NT2/D1 (cell line): Measurements from ENCODE around the gene DNAJC6.
A peak's percentile ranks its signal among the peaks of the same experiment; 100 is the strongest.

Experiments used
- DNase-seq: peaks from one replicate; pipeline ENCODE4 v3.0.0-alpha.2; 2011; ENCODE audit warnings: low read depth, low spot score
- H3K27me3 ChIP-seq: 2 replicates; pipeline ENCODE4 v1.6.0; 2011; ENCODE audit warnings: mild to moderate bottlenecking; ENCODE audit not compliant: insufficient read length, insufficient read depth
- H3K36me3 ChIP-seq: 2 replicates; pipeline ENCODE4 v1.6.1; 2011; ENCODE audit warnings: mild to moderate bottlenecking, low read length, mixed read lengths; ENCODE audit not compliant: insufficient read depth, insufficient read length
- H3K4me1 ChIP-seq: 2 replicates; pipeline ENCODE4 v1.5.1; 2011; ENCODE audit not compliant: insufficient read depth, insufficient read length
- H3K4me3 ChIP-seq: 2 replicates; pipeline ENCODE4 v1.5.1; 2011; ENCODE audit warnings: low read depth; ENCODE audit not compliant: insufficient read length
- H3K9ac ChIP-seq: 2 replicates; pipeline ENCODE4 v1.6.0; 2011; ENCODE audit warnings: low read depth; ENCODE audit not compliant: insufficient read length
- H3K9me3 ChIP-seq: 2 replicates; pipeline ENCODE4 v1.5.1; 2011; ENCODE audit warnings: mild to moderate bottlenecking, low read length; ENCODE audit not compliant: insufficient read depth
- SUZ12 ChIP-seq: IDR thresholded peaks from 2 replicates; pipeline ENCODE4 v1.6.1; 2011; ENCODE audit not compliant: insufficient read length, insufficient read depth; ENCODE audit errors: extremely low read depth
- YY1 ChIP-seq: IDR thresholded peaks from 2 replicates; pipeline ENCODE4 v1.6.1; 2011; ENCODE audit not compliant: insufficient read length, insufficient read depth
- ZNF274 ChIP-seq: IDR thresholded peaks from 2 replicates; pipeline ENCODE4 v1.6.1; 2011; ENCODE audit warnings: mild to moderate bottlenecking, low read depth, low read length

The DNAJC6 gene

GRCh38 chr1:65432918-65433317 is 123.6 kb downstream of the DNAJC6 start:
- no peak overlapping the region for H3K4me3 ChIP-seq
- H3K36me3 ChIP-seq: peaks cover 71% of the 10 kb centered on the region

GRCh38 chr1:65434255-65434654 is 124.9 kb downstream of the DNAJC6 start:
- H3K36me3 ChIP-seq: peaks cover 58% of the 10 kb centered on the region
- no peaks in the 10 kb centered on the region for H3K4me1 ChIP-seq
- no peak overlapping the region for H3K4me3 ChIP-seq
- DNase-seq: no peak
- no peaks in the 10 kb centered on the region for H3K9me3 ChIP-seq
- H3K27me3 ChIP-seq: no peaks in the 10 kb centered on the region
- TF ChIP-seq SUZ12: no peak
- TF ChIP-seq ZNF274: no peak
- TF ChIP-seq YY1: no peak
- H3K9ac ChIP-seq: no peak overlapping the region

More at GRCh38 chr1:65432918-65433317, 123.6 kb downstream of the DNAJC6 start:
- H3K9me3 ChIP-seq: no peaks in the 10 kb centered on the region
- H3K9ac ChIP-seq: no peak overlapping the region
- H3K4me1 ChIP-seq: no peaks in the 10 kb centered on the region
- TF ChIP-seq YY1: no peak
- TF ChIP-seq ZNF274: no peak
- TF ChIP-seq SUZ12: no peak
- DNase-seq: peak; percentile 52
- H3K27me3 ChIP-seq: no peaks in the 10 kb centered on the region

DNA sequence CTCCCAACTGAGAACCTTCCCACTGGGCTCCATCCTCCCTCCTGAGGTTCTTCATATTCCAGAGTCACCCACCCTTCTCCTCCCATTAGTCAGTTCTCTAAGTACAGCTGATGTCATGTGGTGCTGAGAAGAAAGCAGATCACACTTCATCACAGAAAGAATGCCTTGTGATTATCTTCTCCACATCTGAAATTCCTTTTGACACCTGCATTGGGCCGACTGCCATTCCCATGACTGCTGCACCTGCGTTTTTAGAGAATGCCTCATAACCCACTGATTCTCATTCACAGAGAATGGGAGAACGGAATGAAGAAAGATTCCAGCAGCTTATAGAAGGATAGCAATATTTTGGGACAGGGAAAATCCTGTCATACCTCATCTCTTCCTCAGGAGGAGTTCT is 125.4 kb downstream of the DNAJC6 start:
- Histone ChIP-seq H3K9ac (no peak overlapping the region), H3K36me3 (peaks cover 54% of the 10 kb centered on the region), H3K4me1 (no peaks in the 10 kb centered on the region), H3K9me3 (no peaks in the 10 kb centered on the region), H3K4me3 (no peak overlapping the region), H3K27me3 (no peaks in the 10 kb centered on the region)
- no peak for TF ChIP-seq ZNF274
- TF ChIP-seq YY1: no peak
- no peak for TF ChIP-seq SUZ12
- DNase-seq: no peak

DNA sequence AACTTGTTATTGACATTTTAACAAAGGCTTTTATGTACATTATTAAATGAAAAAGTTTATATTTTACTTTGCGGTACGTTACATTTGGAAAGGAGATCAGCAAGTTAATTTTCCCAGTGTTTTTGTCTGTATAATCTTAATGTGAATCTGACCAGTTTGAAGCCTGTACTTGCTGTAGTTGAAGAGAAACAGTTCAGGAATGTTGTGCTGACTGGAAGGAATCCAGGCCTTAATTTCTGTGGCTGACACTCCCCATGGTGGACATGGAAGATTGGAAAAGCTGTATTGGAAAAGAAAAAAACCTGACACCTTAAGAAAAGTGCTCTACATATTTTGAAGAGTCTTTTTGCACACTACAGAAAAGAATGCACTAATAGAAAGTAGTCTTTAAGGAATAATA is 126.6 kb downstream of the DNAJC6 start:
- H3K27me3 ChIP-seq: no peaks in the 10 kb centered on the region
- H3K9me3 ChIP-seq: no peaks in the 10 kb centered on the region
- TF ChIP-seq SUZ12 (no peak), ZNF274 (no peak), YY1 (no peak)
- no peak for DNase-seq
- no peak overlapping the region for H3K9ac ChIP-seq
- H3K4me3 ChIP-seq: no peak overlapping the region
- peaks cover 42% of the 10 kb centered on the region for H3K36me3 ChIP-seq
- peaks cover 2% of the 10 kb centered on the region for H3K4me1 ChIP-seq

- H3K9me3 ChIP-seq: peaks cover 11% of the 10 kb centered on the region
- peaks cover 29% of the 10 kb centered on the region for H3K36me3 ChIP-seq
- no peak for TF ChIP-seq ZNF274
- TF ChIP-seq SUZ12: no peak
- no peak for TF ChIP-seq YY1
- H3K4me1 ChIP-seq: peaks cover 2% of the 10 kb centered on the region
- DNase-seq: no peak
- no peak overlapping the region for H3K9ac ChIP-seq
- no peaks in the 10 kb centered on the region for H3K27me3 ChIP-seq
- H3K4me3 ChIP-seq: no peak overlapping the region
These were observed 128.3 kb downstream of the DNAJC6 start for GRCh38 chr1:65437616-65438015.

GRCh38 chr1:65440322-65440900 is 131.1 kb downstream of the DNAJC6 start:
- Histone ChIP-seq H3K36me3 (peaks cover 8% of the 10 kb centered on the region), H3K9me3 (peaks cover 16% of the 10 kb centered on the region), H3K9ac (no peak overlapping the region), H3K27me3 (no peaks in the 10 kb centered on the region), H3K4me1 (peaks cover 2% of the 10 kb centered on the region), H3K4me3 (no peak overlapping the region)
- TF ChIP-seq SUZ12: no peak
- no peak for TF ChIP-seq ZNF274
- no peak for TF ChIP-seq YY1
- DNase-seq: no peak

- Histone ChIP-seq H3K36me3 (peaks cover 8% of the 10 kb centered on the region), H3K4me3 (no peak overlapping the region), H3K27me3 (no peaks in the 10 kb centered on the region), H3K4me1 (peaks cover 2% of the 10 kb centered on the region), H3K9ac (no peak overlapping the region), H3K9me3 (peaks cover 16% of the 10 kb centered on the region)
- TF ChIP-seq YY1 (no peak), ZNF274 (no peak), SUZ12 (no peak)
- DNase-seq: no peak
These were observed 131.6 kb downstream of the DNAJC6 start for GRCh38 chr1:65440915-65441314.

DNA sequence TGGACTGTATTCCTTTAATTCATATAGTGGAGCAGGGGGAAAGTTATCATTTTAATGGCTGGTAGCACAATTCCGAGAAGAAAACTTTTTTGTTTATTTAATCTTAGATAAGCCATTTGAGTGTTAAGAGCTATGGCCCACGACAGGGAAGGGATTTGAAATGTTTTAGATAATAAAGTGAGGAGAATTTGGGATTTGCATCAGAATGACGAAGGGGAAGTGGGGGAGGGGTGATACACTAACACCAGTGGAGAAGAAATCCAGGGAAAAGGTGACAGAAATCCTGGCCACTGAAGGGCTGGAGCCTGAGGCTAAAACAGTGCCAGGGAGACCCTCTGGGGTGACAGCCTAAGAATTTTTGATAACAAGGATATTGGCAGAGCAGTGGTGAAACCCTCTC is 132.1 kb downstream of the DNAJC6 start:
- TF ChIP-seq YY1 (no peak), ZNF274 (no peak), SUZ12 (no peak)
- DNase-seq: no peak
- Histone ChIP-seq H3K36me3 (peaks cover 8% of the 10 kb centered on the region), H3K27me3 (no peaks in the 10 kb centered on the region), H3K4me3 (no peak overlapping the region), H3K4me1 (peaks cover 2% of the 10 kb centered on the region), H3K9me3 (peaks cover 16% of the 10 kb centered on the region), H3K9ac (no peak overlapping the region)
